ENCODE results near the gene DMRT1. TPM values are rescaled to one million over a fixed set of nuclear protein-coding genes. Genes with fewer than 3 reads are reported as not detected.

Gene DMRT1
- total and polyA plus RNA-seq, 2 donors (not counting 1 experiment from before 2014, with no cell fraction given) = not detected

GRCh38 chr9:933356-933755 lies 91.9 kb downstream of the DMRT1 start:
- no peak overlapping the region for H3K4me3 ChIP-seq (replicated peaks in 1 of 4; ENCODE audit: control extremely low read depth in 1 of 4, insufficient read depth in 1 of 4, low read depth in 3 of 4, low read length in 4 of 4)
- H3K27me3 ChIP-seq (ENCODE audit: control insufficient read depth, insufficient read depth, low read length) = peaks cover 2% of the 10 kb centered on the region
- no peaks in the 10 kb centered on the region for H3K36me3 ChIP-seq (ENCODE audit: control insufficient read depth, insufficient read depth, low read length)
- H2AFZ ChIP-seq (ENCODE audit: low read length) = no peak overlapping the region
- H4K20me1 ChIP-seq (ENCODE audit: control insufficient read depth, extremely low read depth, insufficient read depth, low read length) = no peaks in the 10 kb centered on the region
- TF ChIP-seq, protein P1, sequence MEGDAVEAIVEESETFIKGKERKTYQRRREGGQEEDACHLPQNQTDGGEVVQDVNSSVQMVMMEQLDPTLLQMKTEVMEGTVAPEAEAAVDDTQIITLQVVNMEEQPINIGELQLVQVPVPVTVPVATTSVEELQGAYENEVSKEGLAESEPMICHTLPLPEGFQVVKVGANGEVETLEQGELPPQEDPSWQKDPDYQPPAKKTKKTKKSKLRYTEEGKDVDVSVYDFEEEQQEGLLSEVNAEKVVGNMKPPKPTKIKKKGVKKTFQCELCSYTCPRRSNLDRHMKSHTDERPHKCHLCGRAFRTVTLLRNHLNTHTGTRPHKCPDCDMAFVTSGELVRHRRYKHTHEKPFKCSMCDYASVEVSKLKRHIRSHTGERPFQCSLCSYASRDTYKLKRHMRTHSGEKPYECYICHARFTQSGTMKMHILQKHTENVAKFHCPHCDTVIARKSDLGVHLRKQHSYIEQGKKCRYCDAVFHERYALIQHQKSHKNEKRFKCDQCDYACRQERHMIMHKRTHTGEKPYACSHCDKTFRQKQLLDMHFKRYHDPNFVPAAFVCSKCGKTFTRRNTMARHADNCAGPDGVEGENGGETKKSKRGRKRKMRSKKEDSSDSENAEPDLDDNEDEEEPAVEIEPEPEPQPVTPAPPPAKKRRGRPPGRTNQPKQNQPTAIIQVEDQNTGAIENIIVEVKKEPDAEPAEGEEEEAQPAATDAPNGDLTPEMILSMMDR (conservative IDR thresholded peaks at IDR 0.05 in 1 of 2, IDR thresholded peaks at IDR 0.05 in 1 of 2; ENCODE audit: low read depth in 1 of 2, low read length in 2 of 2) = no peak
- TF ChIP-seq EZH2 (IDR thresholded peaks at IDR 0.05; ENCODE audit: low read length, missing control alignments) = no peak
- no peak for DNase-seq (ENCODE audit: low read depth in 2 of 2)
- H3K27ac ChIP-seq (ENCODE audit: insufficient read depth, low read length) = no peak overlapping the region
- H3K79me2 ChIP-seq (ENCODE audit: control insufficient read depth, insufficient read depth, low read length) = no peaks in the 10 kb centered on the region
- no peak overlapping the region for H3K9ac ChIP-seq (ENCODE audit: insufficient read depth, low read length)
- no peaks in the 10 kb centered on the region for H3K4me1 ChIP-seq (ENCODE audit: control insufficient read depth, extremely low read depth, insufficient read depth, low read length)
- H3K4me2 ChIP-seq (ENCODE audit: extremely low read depth, insufficient read depth, low read length) = no peak overlapping the region
- no peaks in the 10 kb centered on the region for H3K9me3 ChIP-seq (ENCODE audit: control insufficient read depth, insufficient read depth, low read depth, low read length)

GRCh38 chr9:935348-935965 lies 94.0 kb downstream of the DMRT1 start:
- Histone ChIP-seq H4K20me1 (ENCODE audit: control insufficient read depth, extremely low read depth, insufficient read depth, low read length) (no peaks in the 10 kb centered on the region), H2AFZ (ENCODE audit: low read length) (no peak overlapping the region), H3K9me3 (ENCODE audit: control insufficient read depth, insufficient read depth, low read depth, low read length) (no peaks in the 10 kb centered on the region), H3K4me3 (replicated peaks in 1 of 4; ENCODE audit: control extremely low read depth in 1 of 4, insufficient read depth in 1 of 4, low read depth in 3 of 4, low read length in 4 of 4) (no peak overlapping the region), H3K4me1 (ENCODE audit: control insufficient read depth, extremely low read depth, insufficient read depth, low read length) (no peaks in the 10 kb centered on the region), H3K36me3 (ENCODE audit: control insufficient read depth, insufficient read depth, low read length) (no peaks in the 10 kb centered on the region), H3K27ac (ENCODE audit: insufficient read depth, low read length) (no peak overlapping the region), H3K9ac (ENCODE audit: insufficient read depth, low read length) (no peak overlapping the region), H3K27me3 (ENCODE audit: control insufficient read depth, insufficient read depth, low read length) (peaks cover 2% of the 10 kb centered on the region), H3K4me2 (ENCODE audit: extremely low read depth, insufficient read depth, low read length) (no peak overlapping the region), H3K79me2 (ENCODE audit: control insufficient read depth, insufficient read depth, low read length) (no peaks in the 10 kb centered on the region)
- TF ChIP-seq EZH2 (IDR thresholded peaks at IDR 0.05; ENCODE audit: low read length, missing control alignments) = no peak
- TF ChIP-seq, protein P1 (conservative IDR thresholded peaks at IDR 0.05 in 1 of 2, IDR thresholded peaks at IDR 0.05 in 1 of 2; ENCODE audit: low read depth in 1 of 2, low read length in 2 of 2) = no peak
- peak in 1 of 2 donors; percentile 2 for DNase-seq (ENCODE audit: low read depth in 2 of 2)

DNA sequence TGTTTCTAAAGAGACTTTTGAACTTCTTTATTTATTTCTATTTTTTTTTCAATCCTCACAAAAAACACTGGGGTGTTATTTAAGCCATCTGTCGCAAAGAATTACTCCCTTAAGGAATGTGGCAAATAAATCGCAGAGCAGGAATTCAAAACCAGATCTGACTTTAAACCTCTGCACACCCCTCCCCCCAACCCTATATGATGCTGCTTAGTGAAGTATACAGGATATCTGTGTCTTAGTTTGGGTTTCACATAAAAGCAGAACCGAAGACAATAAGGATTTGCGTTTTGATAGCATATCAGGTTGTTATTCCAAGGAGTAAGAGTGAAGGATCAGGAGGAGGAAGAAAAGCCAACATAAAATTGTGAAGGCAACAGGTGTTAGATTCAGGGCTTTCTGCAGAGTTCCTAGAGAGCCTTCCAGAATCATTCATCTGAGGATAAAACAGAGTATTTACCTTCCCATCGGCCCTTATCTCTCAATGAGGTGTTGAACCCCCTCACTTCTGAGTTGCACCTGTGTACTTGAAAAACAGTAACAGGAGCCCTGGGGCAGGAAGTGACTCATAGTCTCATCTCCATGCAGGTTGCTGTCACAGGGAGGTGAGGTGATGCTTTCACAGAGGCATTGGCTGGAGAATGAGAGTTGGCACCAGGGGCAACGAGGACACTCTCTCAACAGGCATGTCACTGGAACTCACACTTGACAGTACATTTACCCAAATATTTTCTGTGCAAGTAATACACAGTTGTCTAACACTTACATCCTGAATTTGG lies 101.5 kb downstream of the DMRT1 start:
- H3K4me3 ChIP-seq (replicated peaks in 1 of 4; ENCODE audit: control extremely low read depth in 1 of 4, insufficient read depth in 1 of 4, low read depth in 3 of 4, low read length in 4 of 4) = no peak overlapping the region
- H4K20me1 ChIP-seq (ENCODE audit: control insufficient read depth, extremely low read depth, insufficient read depth, low read length) = no peaks in the 10 kb centered on the region
- no peaks in the 10 kb centered on the region for H3K36me3 ChIP-seq (ENCODE audit: control insufficient read depth, insufficient read depth, low read length)
- TF ChIP-seq, protein P1 (conservative IDR thresholded peaks at IDR 0.05 in 1 of 2, IDR thresholded peaks at IDR 0.05 in 1 of 2; ENCODE audit: low read depth in 1 of 2, low read length in 2 of 2) = no peak
- TF ChIP-seq EZH2 (IDR thresholded peaks at IDR 0.05; ENCODE audit: low read length, missing control alignments) = no peak
- no peak overlapping the region for H3K27ac ChIP-seq (ENCODE audit: insufficient read depth, low read length)
- no peaks in the 10 kb centered on the region for H3K9me3 ChIP-seq (ENCODE audit: control insufficient read depth, insufficient read depth, low read depth, low read length)
- H3K4me1 ChIP-seq (ENCODE audit: control insufficient read depth, extremely low read depth, insufficient read depth, low read length) = no peaks in the 10 kb centered on the region
- no peak overlapping the region for H3K4me2 ChIP-seq (ENCODE audit: extremely low read depth, insufficient read depth, low read length)
- no peak for DNase-seq (ENCODE audit: low read depth in 2 of 2)
- no peaks in the 10 kb centered on the region for H3K79me2 ChIP-seq (ENCODE audit: control insufficient read depth, insufficient read depth, low read length)
- H3K9ac ChIP-seq (ENCODE audit: insufficient read depth, low read length) = no peak overlapping the region
- no peaks in the 10 kb centered on the region for H3K27me3 ChIP-seq (ENCODE audit: control insufficient read depth, insufficient read depth, low read length)
- H2AFZ ChIP-seq (ENCODE audit: low read length) = no peak overlapping the region

All from fibroblast of lung (primary cell).